Mononuclear cell (primary cell): ENCODE measurements around the gene TTC7B. TPM values are rescaled to one million over a fixed set of nuclear protein-coding genes. Genes with fewer than 3 reads are reported as not detected.

Experiments
- H3K27me3 ChIP-seq: 2 replicates; pipeline ENCODE4 v1.6.0; 2011; ENCODE audit warnings: low read length, control low read depth; ENCODE audit not compliant: insufficient read depth
- H3K4me1 ChIP-seq: 2 replicates; pipeline ENCODE4 v1.5.1; 2011; ENCODE audit warnings: mild to moderate bottlenecking, low read length, control low read depth; ENCODE audit not compliant: insufficient read depth
- H3K4me3 ChIP-seq: 2 replicates; pipeline ENCODE4 v1.5.1; 2011; ENCODE audit warnings: mild to moderate bottlenecking, low read length, moderate library complexity
- H3K9me3 ChIP-seq: 2 replicates; pipeline ENCODE4 v1.5.1; 2011; ENCODE audit warnings: low read depth, mild to moderate bottlenecking, control low read depth, low read length
- total RNA-seq: library from RNA; depleted of rRNA; stranded (reverse); fragments of >200 nt; gene quantifications from one replicate; pipeline ENCODE4 v1.2.3, GENCODE V29; 2012

The TTC7B gene
- total RNA-seq, 1 donor, result 8.3 TPM

DNA sequence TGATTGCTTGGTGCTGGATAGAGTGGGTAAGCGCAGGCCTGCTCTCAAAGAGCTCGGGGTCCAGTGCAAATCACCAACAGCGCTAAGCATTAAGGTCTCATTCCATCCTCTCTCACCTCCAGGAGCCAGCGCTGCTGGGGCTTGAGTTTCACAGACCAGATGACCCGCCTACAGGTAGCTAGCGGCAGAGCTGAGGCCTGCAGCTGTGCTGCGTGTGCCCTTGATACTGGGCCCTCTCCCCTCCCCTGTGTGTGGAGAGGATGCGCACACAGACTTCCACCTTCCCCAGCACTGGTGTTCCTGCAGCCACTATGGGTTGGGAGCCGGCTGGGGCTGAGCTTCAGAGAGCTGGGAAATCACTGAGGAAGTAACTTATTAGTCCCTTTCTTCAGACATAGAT, 269.5 kb downstream of the TTC7B start:
- Histone ChIP-seq H3K4me3 (no peak overlapping the region), H3K27me3 (no peaks in the 10 kb centered on the region), H3K4me1 (no peaks in the 10 kb centered on the region), H3K9me3 (no peaks in the 10 kb centered on the region)

DNA sequence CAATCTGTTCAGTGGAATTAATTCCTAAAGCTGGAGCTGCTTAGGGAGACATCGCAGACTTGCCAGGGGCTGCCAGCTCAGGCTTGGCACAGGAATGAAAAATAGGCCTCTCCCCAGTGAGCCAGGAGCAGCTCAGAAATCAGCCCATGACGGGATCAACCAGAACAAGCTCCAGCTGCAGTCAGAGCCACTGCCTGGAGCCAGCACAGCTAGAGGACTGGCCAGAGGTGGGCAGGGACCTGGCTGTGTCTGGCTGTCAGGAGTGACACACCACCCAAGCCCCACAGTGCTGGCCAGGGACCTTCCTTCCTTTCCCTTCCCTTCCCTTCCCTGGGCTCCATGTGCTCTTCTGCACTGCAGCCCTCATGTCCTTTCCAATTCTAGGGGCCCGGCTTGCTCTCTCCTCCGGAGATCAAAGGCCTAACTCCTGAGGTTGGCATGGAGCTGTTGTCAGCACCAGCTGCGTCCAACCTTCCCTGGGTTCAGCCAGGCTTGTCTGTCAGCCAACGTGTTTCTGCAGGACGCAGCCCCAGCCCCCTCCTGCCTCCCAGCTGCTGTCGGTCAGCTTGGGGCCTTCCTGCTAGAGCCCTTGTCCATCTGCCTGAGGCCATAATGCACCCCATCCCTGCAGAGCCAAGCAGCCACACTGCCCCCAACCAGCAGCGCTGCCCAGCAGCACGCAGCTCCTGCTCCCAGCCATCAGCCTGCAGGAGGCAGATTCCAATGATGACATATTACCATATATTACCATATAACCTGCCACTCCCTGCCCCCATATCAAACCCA, 270.1 kb downstream of the TTC7B start:
- H3K4me1 ChIP-seq, result no peaks in the 10 kb centered on the region
- H3K9me3 ChIP-seq, result no peaks in the 10 kb centered on the region
- H3K4me3 ChIP-seq, result no peak overlapping the region
- no peaks in the 10 kb centered on the region for H3K27me3 ChIP-seq

DNA sequence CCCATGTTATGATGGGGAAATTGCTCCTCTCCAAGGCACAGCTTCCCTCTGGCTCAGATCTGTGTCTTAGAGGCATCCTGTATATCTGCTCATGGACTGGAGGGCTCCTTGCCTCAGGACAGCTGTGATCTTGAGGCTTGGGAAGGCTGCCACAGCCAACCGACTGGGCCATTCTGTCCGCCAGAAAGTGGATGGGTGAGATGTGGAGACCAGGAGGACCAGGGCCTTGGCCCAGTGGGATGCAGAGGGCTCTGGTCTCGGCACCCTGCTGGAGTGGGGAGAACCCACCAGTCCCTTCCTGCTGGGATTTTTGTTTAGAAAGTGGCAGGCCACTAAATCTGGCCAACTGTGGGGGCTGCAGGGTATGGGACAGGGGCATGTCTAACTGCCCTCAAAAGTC, 270.8 kb downstream of the TTC7B start:
- H3K4me3 ChIP-seq, result no peak overlapping the region

GRCh38 chr14:90544971-90545370, 271.3 kb downstream of the TTC7B start:
- Histone ChIP-seq H3K4me3 (no peak overlapping the region), H3K27me3 (no peaks in the 10 kb centered on the region), H3K4me1 (no peaks in the 10 kb centered on the region), H3K9me3 (no peaks in the 10 kb centered on the region)

More for the DNA sequence above, 270.8 kb downstream of the TTC7B start:
- Histone ChIP-seq H3K27me3 (no peaks in the 10 kb centered on the region), H3K4me1 (no peaks in the 10 kb centered on the region), H3K9me3 (no peaks in the 10 kb centered on the region)

- Histone ChIP-seq H3K4me3 (no peak overlapping the region), H3K9me3 (no peaks in the 10 kb centered on the region), H3K4me1 (no peaks in the 10 kb centered on the region), H3K27me3 (no peaks in the 10 kb centered on the region)
Measured at GRCh38 chr14:90544566-90544965, 271.7 kb downstream of the TTC7B start.

DNA sequence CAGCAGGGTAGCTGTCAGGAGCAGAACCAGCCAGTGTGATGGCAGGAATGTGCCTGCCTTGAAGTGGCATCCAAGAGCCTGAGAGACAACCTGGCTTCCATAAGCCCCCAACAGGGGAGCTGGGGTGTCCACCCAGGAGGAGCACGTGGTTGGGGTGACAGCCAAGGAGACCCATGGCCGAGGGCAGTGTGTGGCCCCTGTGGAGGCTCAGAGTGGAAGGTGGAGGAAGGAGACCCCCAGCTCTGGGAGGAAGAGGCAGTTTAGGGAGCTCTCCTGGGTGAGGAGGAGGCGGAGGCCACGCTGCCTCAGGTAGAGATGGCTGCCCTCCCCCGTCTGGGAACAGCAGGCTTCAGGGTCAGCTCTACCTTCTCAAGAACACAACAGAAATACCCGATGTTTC, 272.4 kb downstream of the TTC7B start:
- no peak overlapping the region for H3K4me3 ChIP-seq
- no peaks in the 10 kb centered on the region for H3K27me3 ChIP-seq
- no peaks in the 10 kb centered on the region for H3K4me1 ChIP-seq
- H3K9me3 ChIP-seq, result no peaks in the 10 kb centered on the region

DNA sequence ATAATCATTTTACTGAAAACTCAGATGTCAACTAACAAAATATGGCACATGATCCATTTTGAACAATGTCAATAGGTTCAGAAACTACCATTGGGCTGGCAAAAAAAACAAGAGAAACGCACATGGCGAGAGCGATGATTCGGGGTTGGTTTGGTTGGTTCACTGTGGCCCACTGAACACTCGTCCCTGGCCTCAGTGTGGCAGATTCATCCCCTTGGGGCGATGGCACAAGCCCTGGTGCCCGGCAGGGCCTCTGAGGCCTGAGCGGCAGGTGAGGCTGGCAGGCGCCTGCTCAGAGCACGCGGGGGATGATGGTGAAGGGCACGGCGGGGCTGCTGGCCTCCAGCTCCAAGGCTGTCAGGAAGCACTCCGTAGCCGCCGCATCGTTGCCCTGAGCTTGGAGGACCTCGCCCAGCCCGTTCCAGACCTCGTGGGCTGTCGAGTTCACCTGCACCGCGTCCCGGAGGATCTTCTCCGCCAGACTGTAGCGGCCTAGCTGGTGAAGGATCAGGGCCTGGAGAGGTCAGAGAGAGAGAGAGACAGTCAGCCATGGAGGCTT, 275.1 kb downstream of the TTC7B start:
- no peaks in the 10 kb centered on the region for H3K9me3 ChIP-seq
- no peaks in the 10 kb centered on the region for H3K27me3 ChIP-seq
- H3K4me1 ChIP-seq, result no peaks in the 10 kb centered on the region
- H3K4me3 ChIP-seq, result no peak overlapping the region

DNA sequence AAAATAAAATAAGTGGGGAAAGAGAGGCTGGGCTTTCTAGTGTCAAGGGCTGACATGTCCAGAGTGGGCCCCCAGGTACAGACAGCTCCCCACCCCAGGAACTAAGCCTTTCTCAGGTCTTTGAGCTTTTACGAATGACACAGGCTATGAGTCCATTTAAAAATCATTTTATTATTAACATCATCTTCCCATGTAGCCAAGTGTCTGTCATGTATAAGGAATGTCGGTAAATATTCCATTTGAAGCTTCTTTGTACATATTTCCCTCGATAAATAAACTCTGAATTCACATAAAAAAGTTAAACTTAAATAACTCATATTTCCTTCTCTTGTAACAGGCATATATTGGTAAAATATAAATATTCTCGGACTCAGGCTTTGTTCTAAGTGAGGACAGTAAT, 275.8 kb downstream of the TTC7B start:
- no peak overlapping the region for H3K4me3 ChIP-seq
- no peaks in the 10 kb centered on the region for H3K9me3 ChIP-seq
- H3K27me3 ChIP-seq, result no peaks in the 10 kb centered on the region

DNA sequence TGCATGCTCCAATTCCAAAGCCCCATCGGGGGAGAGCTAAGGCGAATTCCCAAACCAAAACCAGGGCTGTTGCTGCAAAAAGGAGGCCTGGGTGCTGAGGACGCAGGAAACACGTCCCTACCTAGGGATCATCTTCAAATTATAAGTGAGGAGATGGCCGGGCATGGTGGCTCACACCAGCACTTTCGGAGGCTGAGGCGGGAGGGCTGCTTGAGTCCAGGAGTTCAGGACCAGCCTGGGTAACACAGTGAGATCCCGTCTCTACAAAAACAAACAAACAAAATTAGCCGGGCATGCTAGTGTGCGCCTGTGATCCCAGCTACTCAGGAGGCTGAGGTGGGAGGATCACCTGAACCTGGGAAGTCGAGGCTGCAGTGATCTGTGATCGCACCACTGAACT, 276.2 kb downstream of the TTC7B start:
- H3K9me3 ChIP-seq, result no peaks in the 10 kb centered on the region
- no peaks in the 10 kb centered on the region for H3K4me1 ChIP-seq
- H3K4me3 ChIP-seq, result no peak overlapping the region
- H3K27me3 ChIP-seq, result no peaks in the 10 kb centered on the region

More for the DNA sequence above, 275.8 kb downstream of the TTC7B start:
- H3K4me1 ChIP-seq, result no peaks in the 10 kb centered on the region

GRCh38 chr14:90539496-90539775, 276.8 kb downstream of the TTC7B start:
- Histone ChIP-seq H3K4me3 (no peak overlapping the region), H3K9me3 (no peaks in the 10 kb centered on the region), H3K27me3 (no peaks in the 10 kb centered on the region), H3K4me1 (no peaks in the 10 kb centered on the region)

GRCh38 chr14:90538716-90539495, 277.3 kb downstream of the TTC7B start:
- H3K4me3 ChIP-seq, result no peak overlapping the region
- H3K9me3 ChIP-seq, result no peaks in the 10 kb centered on the region
- H3K4me1 ChIP-seq, result peaks cover 3% of the 10 kb centered on the region
- H3K27me3 ChIP-seq, result no peaks in the 10 kb centered on the region

- Histone ChIP-seq H3K4me3 (no peak overlapping the region), H3K27me3 (no peaks in the 10 kb centered on the region), H3K4me1 (peaks cover 5% of the 10 kb centered on the region), H3K9me3 (no peaks in the 10 kb centered on the region)
Measured at GRCh38 chr14:90538095-90538494, 278.1 kb downstream of the TTC7B start.

- H3K4me1 ChIP-seq, result peaks cover 5% of the 10 kb centered on the region
- no peaks in the 10 kb centered on the region for H3K27me3 ChIP-seq
- H3K9me3 ChIP-seq, result no peaks in the 10 kb centered on the region
- no peak overlapping the region for H3K4me3 ChIP-seq
Measured at GRCh38 chr14:90536511-90537191, 279.6 kb downstream of the TTC7B start.

DNA sequence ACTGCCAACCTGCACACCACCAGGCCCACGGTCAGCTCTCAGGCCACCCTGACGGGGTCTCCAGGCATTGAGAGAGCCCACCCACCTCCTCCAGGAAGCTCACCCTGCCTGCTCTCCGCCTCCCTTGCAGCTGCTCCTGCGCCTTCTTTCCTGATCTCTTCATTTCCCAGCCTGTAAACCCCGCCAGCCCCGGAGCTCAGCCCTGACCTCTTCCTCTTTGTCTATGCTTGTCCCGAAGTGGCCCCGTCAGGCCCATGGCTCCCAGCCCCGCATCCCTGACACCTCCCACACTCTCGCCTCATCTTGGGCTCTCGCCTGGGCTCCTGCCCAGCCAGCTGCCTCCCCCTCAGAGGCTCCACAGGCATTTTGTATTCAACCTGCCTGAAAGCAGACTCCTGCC, 280.1 kb downstream of the TTC7B start:
- no peaks in the 10 kb centered on the region for H3K9me3 ChIP-seq
- no peaks in the 10 kb centered on the region for H3K27me3 ChIP-seq
- H3K4me1 ChIP-seq, result peaks cover 5% of the 10 kb centered on the region
- no peak overlapping the region for H3K4me3 ChIP-seq

GRCh38 chr14:90535556-90536090, 280.6 kb downstream of the TTC7B start:
- Histone ChIP-seq H3K9me3 (no peaks in the 10 kb centered on the region), H3K4me3 (no peak overlapping the region), H3K27me3 (no peaks in the 10 kb centered on the region), H3K4me1 (peaks cover 5% of the 10 kb centered on the region)
